K562 (cell line): Measurements from ENCODE around the gene RNF126. TPM values are rescaled to one million over a fixed set of nuclear protein-coding genes. Genes with fewer than 3 reads are reported as not detected.

Experiments used
- CBX3 ChIP-seq, 2 experiments: IDR thresholded peaks; 1 replicate in 1 of 2; 2 replicates in 1 of 2; pipeline ENCODE4 v1.6.1; 2012; ENCODE audit warnings: inconsistent platforms in 2 of 2, low read length in 2 of 2, borderline replicate concordance in 1 of 2, control low read depth in 1 of 2
- FOXP1 ChIP-seq: sonication (generic); formaldehyde crosslinking; IDR thresholded peaks from 2 replicates; pipeline ENCODE4 v1.8.0; 2022; ENCODE audit warnings: mild to moderate bottlenecking, missing genetic modification reagents
- GATA2 ChIP-seq: sonication (generic); formaldehyde crosslinking; IDR thresholded peaks from 2 replicates; pipeline ENCODE4 v1.4.0; 2020; ENCODE audit warnings: mild to moderate bottlenecking, missing genetic modification reagents
- HCFC1 ChIP-seq: IDR thresholded peaks from 2 replicates; pipeline ENCODE4 v1.6.1; 2012; ENCODE audit warnings: low read depth, low read length, improper control_type of control experiment
- NEUROD1 ChIP-seq: fragments of 150-350 bp; IDR thresholded peaks from 2 replicates; pipeline ENCODE4 v1.6.1; 2014; ENCODE audit warnings: borderline replicate concordance, low read length, low read depth; ENCODE audit not compliant: partially characterized antibody
- PRPF4 ChIP-seq: fragments of 200-400 bp; formaldehyde crosslinking; IDR thresholded peaks from one replicate; pipeline ENCODE4 v1.6.1; 2017; ENCODE audit warnings: low read length, low read depth, mild to moderate bottlenecking; ENCODE audit not compliant: insufficient read depth, poor library complexity, severe bottlenecking
- RBBP5 ChIP-seq: fragments of 200-600 bp; sonication (generic); IDR thresholded peaks from 2 replicates; pipeline ENCODE4 v1.6.1; 2012; ENCODE audit warnings: borderline replicate concordance, mild to moderate bottlenecking, low read length, control low read depth, inconsistent platforms; ENCODE audit not compliant: insufficient read depth, poor library complexity, severe bottlenecking
- SMARCB1 ChIP-seq: IDR thresholded peaks from 2 replicates; pipeline ENCODE4 v1.6.1; 2011; ENCODE audit warnings: improper control_type of control experiment, low read depth; ENCODE audit not compliant: insufficient read length
- ZBTB1 ChIP-seq: sonication (generic); formaldehyde crosslinking; IDR thresholded peaks from 2 replicates; pipeline ENCODE4 v1.8.1; 2023; ENCODE audit warnings: missing genetic modification reagents, low read depth, mild to moderate bottlenecking, borderline replicate concordance
- ZFP91 ChIP-seq: sonication (generic); formaldehyde crosslinking; IDR thresholded peaks from 2 replicates; pipeline ENCODE4 v1.8.0; 2022; ENCODE audit warnings: mild to moderate bottlenecking, missing genetic modification reagents
- polyA plus RNA-seq, 8 experiments: library from polyadenylated mRNA; depleted of rRNA in 4 of 8; stranded (reverse) in 5 of 8; unstranded in 3 of 8; fragments of >200 nt; fragmentation: Nextera tagmentation in 2 of 8; fragmentation: Illumina TruSeq in 1 of 8; extraction: Ambion mirVana in 2 of 8; extraction: Trizol in 1 of 8; gene quantifications; 2 replicates each; pipeline versions ENCODE4 v1.2.1 to v1.2.3, GENCODE V29; 2011 to 2014; ENCODE audit warnings: inconsistent platforms in 1 of 8, missing spikeins in 1 of 8
- total RNA-seq, 7 experiments: library from RNA; depleted of rRNA in 6 of 7; stranded (reverse); fragments of >200 nt in 6 of 7; fragmentation: Illumina TruSeq in 2 of 7; extraction: Trizol in 2 of 7; gene quantifications; 2 replicates each; pipeline versions ENCODE4 v1.2.1 to v1.2.3, GENCODE V29; 2011 to 2021; ENCODE audit warnings: low replicate concordance in 1 of 7
- TF ChIP-seq, protein P1 (sequence below): fragments of 450-650 bp; IDR thresholded peaks from 2 replicates; pipeline ENCODE4 v1.6.1; 2016; ENCODE audit warnings: low read depth
- TF ChIP-seq, protein P2 (sequence below): fragments of 450-650 bp; IDR thresholded peaks from 2 replicates; pipeline ENCODE4 v1.6.1; 2017; ENCODE audit warnings: antibody characterized with exemption, mild to moderate bottlenecking

RNF126 gene
- total and polyA plus RNA-seq, 9 of the 15 experiments (the other 6 are each of a cell fraction or from before 2014, with no cell fraction given): 0.27 to 101 (median 12.3) TPM

- peak; percentile 90 for TF ChIP-seq RBBP5
- peak in 1 of 2 experiments; percentile 35; a peak in 1 of 3 replicates for TF ChIP-seq CBX3 (IDR thresholded peaks at IDR 0.05; ENCODE audit: borderline replicate concordance in 1 of 2, low read length in 2 of 2)
- TF ChIP-seq HCFC1: peak; percentile 62
- TF ChIP-seq, protein P1, sequence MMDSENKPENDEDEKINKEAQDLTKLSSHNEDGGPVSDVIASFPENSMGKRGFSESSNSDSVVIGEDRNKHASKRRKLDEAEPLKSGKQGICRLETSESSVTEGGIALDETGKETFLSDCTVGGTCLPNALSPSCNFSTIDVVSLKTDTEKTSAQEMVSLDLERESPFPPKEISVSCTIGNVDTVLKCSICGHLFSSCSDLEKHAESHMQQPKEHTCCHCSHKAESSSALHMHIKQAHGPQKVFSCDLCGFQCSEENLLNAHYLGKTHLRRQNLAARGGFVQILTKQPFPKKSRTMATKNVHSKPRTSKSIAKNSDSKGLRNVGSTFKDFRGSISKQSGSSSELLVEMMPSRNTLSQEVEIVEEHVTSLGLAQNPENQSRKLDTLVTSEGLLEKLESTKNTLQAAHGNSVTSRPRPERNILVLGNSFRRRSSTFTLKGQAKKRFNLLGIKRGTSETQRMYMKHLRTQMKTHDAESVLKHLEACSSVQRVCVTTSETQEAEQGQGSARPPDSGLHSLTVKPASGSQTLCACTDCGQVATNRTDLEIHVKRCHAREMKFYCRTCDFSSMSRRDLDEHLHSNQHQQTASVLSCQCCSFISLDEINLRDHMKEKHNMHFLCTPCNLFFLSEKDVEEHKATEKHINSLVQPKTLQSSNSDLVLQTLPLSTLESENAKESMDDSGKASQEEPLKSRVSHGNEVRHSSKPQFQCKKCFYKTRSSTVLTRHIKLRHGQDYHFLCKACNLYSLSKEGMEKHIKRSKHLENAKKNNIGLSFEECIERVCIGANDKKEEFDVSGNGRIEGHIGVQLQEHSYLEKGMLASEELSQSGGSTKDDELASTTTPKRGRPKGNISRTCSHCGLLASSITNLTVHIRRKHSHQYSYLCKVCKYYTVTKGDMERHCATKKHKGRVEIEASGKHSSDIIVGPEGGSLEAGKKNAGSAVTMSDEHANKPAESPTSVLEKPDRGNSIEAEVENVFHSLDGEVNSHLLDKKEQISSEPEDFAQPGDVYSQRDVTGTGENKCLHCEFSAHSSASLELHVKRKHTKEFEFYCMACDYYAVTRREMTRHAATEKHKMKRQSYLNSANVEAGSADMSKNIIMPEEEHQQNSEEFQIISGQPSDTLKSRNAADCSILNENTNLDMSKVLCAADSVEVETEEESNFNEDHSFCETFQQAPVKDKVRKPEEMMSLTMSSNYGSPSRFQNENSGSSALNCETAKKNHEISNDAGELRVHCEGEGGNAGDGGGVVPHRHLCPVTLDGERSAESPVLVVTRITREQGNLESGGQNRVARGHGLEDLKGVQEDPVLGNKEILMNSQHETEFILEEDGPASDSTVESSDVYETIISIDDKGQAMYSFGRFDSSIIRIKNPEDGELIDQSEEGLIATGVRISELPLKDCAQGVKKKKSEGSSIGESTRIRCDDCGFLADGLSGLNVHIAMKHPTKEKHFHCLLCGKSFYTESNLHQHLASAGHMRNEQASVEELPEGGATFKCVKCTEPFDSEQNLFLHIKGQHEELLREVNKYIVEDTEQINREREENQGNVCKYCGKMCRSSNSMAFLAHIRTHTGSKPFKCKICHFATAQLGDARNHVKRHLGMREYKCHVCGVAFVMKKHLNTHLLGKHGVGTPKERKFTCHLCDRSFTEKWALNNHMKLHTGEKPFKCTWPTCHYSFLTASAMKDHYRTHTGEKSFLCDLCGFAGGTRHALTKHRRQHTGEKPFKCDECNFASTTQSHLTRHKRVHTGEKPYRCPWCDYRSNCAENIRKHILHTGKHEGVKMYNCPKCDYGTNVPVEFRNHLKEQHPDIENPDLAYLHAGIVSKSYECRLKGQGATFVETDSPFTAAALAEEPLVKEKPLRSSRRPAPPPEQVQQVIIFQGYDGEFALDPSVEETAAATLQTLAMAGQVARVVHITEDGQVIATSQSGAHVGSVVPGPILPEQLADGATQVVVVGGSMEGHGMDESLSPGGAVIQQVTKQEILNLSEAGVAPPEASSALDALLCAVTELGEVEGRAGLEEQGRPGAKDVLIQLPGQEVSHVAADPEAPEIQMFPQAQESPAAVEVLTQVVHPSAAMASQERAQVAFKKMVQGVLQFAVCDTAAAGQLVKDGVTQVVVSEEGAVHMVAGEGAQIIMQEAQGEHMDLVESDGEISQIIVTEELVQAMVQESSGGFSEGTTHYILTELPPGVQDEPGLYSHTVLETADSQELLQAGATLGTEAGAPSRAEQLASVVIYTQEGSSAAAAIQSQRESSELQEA: peak; percentile 82
- peak; percentile 50 for TF ChIP-seq PRPF4
- 0 out of 2 replicates have a peak, but pooled peaks have one; percentile 52 for TF ChIP-seq ZFP91 (CRISPR knock-in tag)
- 0 out of 2 replicates have a peak, but pooled peaks have one; percentile 13 for TF ChIP-seq FOXP1
- no peak for TF ChIP-seq SMARCB1
- no peak for TF ChIP-seq GATA2
- TF ChIP-seq ZBTB1 (CRISPR knock-in tag): peak; percentile 99
- TF ChIP-seq, protein P2, sequence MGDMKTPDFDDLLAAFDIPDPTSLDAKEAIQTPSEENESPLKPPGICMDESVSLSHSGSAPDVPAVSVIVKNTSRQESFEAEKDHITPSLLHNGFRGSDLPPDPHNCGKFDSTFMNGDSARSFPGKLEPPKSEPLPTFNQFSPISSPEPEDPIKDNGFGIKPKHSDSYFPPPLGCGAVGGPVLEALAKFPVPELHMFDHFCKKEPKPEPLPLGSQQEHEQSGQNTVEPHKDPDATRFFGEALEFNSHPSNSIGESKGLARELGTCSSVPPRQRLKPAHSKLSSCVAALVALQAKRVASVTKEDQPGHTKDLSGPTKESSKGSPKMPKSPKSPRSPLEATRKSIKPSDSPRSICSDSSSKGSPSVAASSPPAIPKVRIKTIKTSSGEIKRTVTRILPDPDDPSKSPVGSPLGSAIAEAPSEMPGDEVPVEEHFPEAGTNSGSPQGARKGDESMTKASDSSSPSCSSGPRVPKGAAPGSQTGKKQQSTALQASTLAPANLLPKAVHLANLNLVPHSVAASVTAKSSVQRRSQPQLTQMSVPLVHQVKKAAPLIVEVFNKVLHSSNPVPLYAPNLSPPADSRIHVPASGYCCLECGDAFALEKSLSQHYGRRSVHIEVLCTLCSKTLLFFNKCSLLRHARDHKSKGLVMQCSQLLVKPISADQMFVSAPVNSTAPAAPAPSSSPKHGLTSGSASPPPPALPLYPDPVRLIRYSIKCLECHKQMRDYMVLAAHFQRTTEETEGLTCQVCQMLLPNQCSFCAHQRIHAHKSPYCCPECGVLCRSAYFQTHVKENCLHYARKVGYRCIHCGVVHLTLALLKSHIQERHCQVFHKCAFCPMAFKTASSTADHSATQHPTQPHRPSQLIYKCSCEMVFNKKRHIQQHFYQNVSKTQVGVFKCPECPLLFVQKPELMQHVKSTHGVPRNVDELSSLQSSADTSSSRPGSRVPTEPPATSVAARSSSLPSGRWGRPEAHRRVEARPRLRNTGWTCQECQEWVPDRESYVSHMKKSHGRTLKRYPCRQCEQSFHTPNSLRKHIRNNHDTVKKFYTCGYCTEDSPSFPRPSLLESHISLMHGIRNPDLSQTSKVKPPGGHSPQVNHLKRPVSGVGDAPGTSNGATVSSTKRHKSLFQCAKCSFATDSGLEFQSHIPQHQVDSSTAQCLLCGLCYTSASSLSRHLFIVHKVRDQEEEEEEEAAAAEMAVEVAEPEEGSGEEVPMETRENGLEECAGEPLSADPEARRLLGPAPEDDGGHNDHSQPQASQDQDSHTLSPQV: no peak; the same call in 1 of the 2 replicates
- TF ChIP-seq NEUROD1: peak; percentile 45
These were observed at the start of gene RNF126 (continued) for GRCh38 chr19:662962-663681.
